Astrocyte (in vitro differentiated cells and primary cell): ENCODE results near the gene MZT1. TPM values are rescaled to one million over a fixed set of nuclear protein-coding genes. Genes with fewer than 3 reads are reported as not detected.

Experiments
- DNase-seq: peaks from one replicate; pipeline ENCODE4 v3.0.0-alpha.2; 2010; ENCODE audit warnings: low read depth
- FAIRE-seq: peaks from 2 replicates; lab custom pipeline; 2011; peaks lifted over from hg19 to GRCh38; lab: Jason Lieb, UNC
- H2AFZ ChIP-seq: 2 replicates; pipeline ENCODE4 v1.6.0; 2012; ENCODE audit warnings: low read depth, low read length, inconsistent platforms
- H3K27ac ChIP-seq: 2 replicates; pipeline ENCODE4 v1.5.1; 2011; ENCODE audit warnings: low read depth, low read length, inconsistent platforms
- H3K27me3 ChIP-seq: 2 replicates; pipeline ENCODE4 v1.6.0; 2011; ENCODE audit warnings: low read length, inconsistent platforms; ENCODE audit not compliant: insufficient read depth
- H3K36me3 ChIP-seq: 2 replicates; pipeline ENCODE4 v1.5.1; 2011; ENCODE audit warnings: low read length, inconsistent platforms; ENCODE audit not compliant: insufficient read depth
- H3K4me1 ChIP-seq: 2 replicates; pipeline ENCODE4 v1.5.1; 2011; ENCODE audit warnings: low read length, inconsistent platforms; ENCODE audit not compliant: insufficient read depth
- H3K4me2 ChIP-seq: 2 replicates; pipeline ENCODE4 v1.6.0; 2012; ENCODE audit warnings: low read length, inconsistent platforms
- H3K4me3 ChIP-seq: 2 replicates; pipeline ENCODE4 v1.5.1; 2011; ENCODE audit warnings: low read depth, mild to moderate bottlenecking, low read length, inconsistent platforms; ENCODE audit not compliant: insufficient read depth
- H3K79me2 ChIP-seq: 2 replicates; pipeline ENCODE4 v1.6.0; 2012; ENCODE audit warnings: mild to moderate bottlenecking, low read length, inconsistent platforms; ENCODE audit not compliant: insufficient read depth
- H3K9ac ChIP-seq: 2 replicates; pipeline ENCODE4 v1.6.0; 2012; ENCODE audit warnings: mild to moderate bottlenecking, low read length, inconsistent platforms
- H3K9me3 ChIP-seq: 2 replicates; pipeline ENCODE4 v1.5.1; 2012; ENCODE audit warnings: low read depth, mild to moderate bottlenecking, low read length, inconsistent platforms; ENCODE audit not compliant: insufficient read depth
- H4K20me1 ChIP-seq: 2 replicates; pipeline ENCODE4 v1.6.0; 2012; ENCODE audit warnings: low read length, inconsistent platforms; ENCODE audit not compliant: insufficient read depth
- H3K27ac Mint-ChIP-seq: one replicate; pipeline ENCODE4 v1.8.0; 2021; ENCODE audit warnings: mild to moderate bottlenecking, mixed read lengths; ENCODE audit not compliant: unreplicated experiment
- H3K27me3 Mint-ChIP-seq: one replicate; pipeline ENCODE4 v1.8.0; 2021; ENCODE audit warnings: low read depth, mixed read lengths; ENCODE audit not compliant: unreplicated experiment
- H3K36me3 Mint-ChIP-seq: one replicate; pipeline ENCODE4 v1.8.0; 2021; ENCODE audit warnings: low read depth, mixed read lengths; ENCODE audit not compliant: unreplicated experiment
- H3K4me1 Mint-ChIP-seq: one replicate; pipeline ENCODE4 v1.8.0; 2021; ENCODE audit warnings: low read depth, mixed read lengths; ENCODE audit not compliant: unreplicated experiment
- H3K4me3 Mint-ChIP-seq: one replicate; pipeline ENCODE4 v1.8.0; 2021; ENCODE audit warnings: mild to moderate bottlenecking, moderate library complexity, mixed read lengths; ENCODE audit not compliant: unreplicated experiment
- H3K9me3 Mint-ChIP-seq: one replicate; pipeline ENCODE4 v1.8.0; 2021; ENCODE audit warnings: mild to moderate bottlenecking, mixed read lengths; ENCODE audit not compliant: unreplicated experiment
- CTCF ChIP-seq: IDR thresholded peaks from 2 replicates; pipeline ENCODE4 v1.5.1; 2011; ENCODE audit warnings: low read depth, mild to moderate bottlenecking, inconsistent platforms, low read length, moderate library complexity; ENCODE audit not compliant: insufficient read depth
- EZH2 ChIP-seq: IDR thresholded peaks from 2 replicates; pipeline ENCODE4 v1.6.1; 2012; ENCODE audit warnings: mild to moderate bottlenecking, low read length, inconsistent platforms; ENCODE audit not compliant: insufficient read depth
- total RNA-seq: library from RNA; stranded (reverse); gene quantifications from 2 replicates; pipeline ENCODE4 v1.2.1, GENCODE V29; 2021

The MZT1 gene
- total RNA-seq, 1 donor from 2014 or later, result 13.5 TPM

GRCh38 chr13:72700509-72700908 lies 26.9 kb downstream of the MZT1 start:
- H3K4me1 ChIP-seq, result no peaks in the 10 kb centered on the region
- Mint-ChIP-seq H3K4me3 (no peak overlapping the region), H3K9me3 (peaks cover 1% of the 10 kb centered on the region), H3K27ac (no peak overlapping the region), H3K27me3 (no peaks in the 10 kb centered on the region), H3K4me1 (no peaks in the 10 kb centered on the region), H3K36me3 (peaks cover 1% of the 10 kb centered on the region)
- H2AFZ ChIP-seq, result no peak overlapping the region
- TF ChIP-seq CTCF, result no peak
- no peak for TF ChIP-seq EZH2
- no peaks in the 10 kb centered on the region for H3K9me3 ChIP-seq
- no peaks in the 10 kb centered on the region for H3K36me3 ChIP-seq
- no peak overlapping the region for H3K4me2 ChIP-seq
- no peaks in the 10 kb centered on the region for H3K79me2 ChIP-seq
- FAIRE-seq, result no peak
- no peak overlapping the region for H3K27ac ChIP-seq
- H3K4me3 ChIP-seq, result no peak overlapping the region
- H3K27me3 ChIP-seq, result no peaks in the 10 kb centered on the region
- no peaks in the 10 kb centered on the region for H4K20me1 ChIP-seq
- DNase-seq, result no peak
- H3K9ac ChIP-seq, result no peak overlapping the region

- FAIRE-seq, result no peak
- no peaks in the 10 kb centered on the region for H3K4me1 ChIP-seq
- H3K79me2 ChIP-seq, result no peaks in the 10 kb centered on the region
- H3K4me3 Mint-ChIP-seq, result no peak overlapping the region
- H2AFZ ChIP-seq, result no peak overlapping the region
- no peak overlapping the region for H3K4me2 ChIP-seq
- H3K9me3 ChIP-seq, result no peaks in the 10 kb centered on the region
- H3K27ac ChIP-seq, result no peak overlapping the region
- no peak overlapping the region for H3K4me3 ChIP-seq
- H3K4me1 Mint-ChIP-seq, result no peaks in the 10 kb centered on the region
- H3K36me3 ChIP-seq, result no peaks in the 10 kb centered on the region
- no peak overlapping the region for H3K9ac ChIP-seq
- no peaks in the 10 kb centered on the region for H3K27me3 Mint-ChIP-seq
- H3K36me3 Mint-ChIP-seq, result no peaks in the 10 kb centered on the region
- no peaks in the 10 kb centered on the region for H3K27me3 ChIP-seq
- no peak for TF ChIP-seq EZH2
- TF ChIP-seq CTCF, result no peak
- DNase-seq, result no peak
- peaks cover under 1% of the 10 kb centered on the region for H3K9me3 Mint-ChIP-seq
- H3K27ac Mint-ChIP-seq, result no peak overlapping the region
- H4K20me1 ChIP-seq, result no peaks in the 10 kb centered on the region
These were observed 29.3 kb downstream of the MZT1 start for GRCh38 chr13:72698164-72698563.

- Histone ChIP-seq H3K9me3 (peaks cover 2% of the 10 kb centered on the region), H3K4me2 (no peak overlapping the region), H3K9ac (no peak overlapping the region), H3K4me3 (no peak overlapping the region), H3K36me3 (no peaks in the 10 kb centered on the region), H2AFZ (no peak overlapping the region), H3K27ac (no peak overlapping the region), H3K4me1 (no peaks in the 10 kb centered on the region), H3K27me3 (no peaks in the 10 kb centered on the region), H4K20me1 (no peaks in the 10 kb centered on the region), H3K79me2 (no peaks in the 10 kb centered on the region)
- TF ChIP-seq CTCF (peak; percentile 30), EZH2 (no peak)
- Mint-ChIP-seq H3K4me3 (no peak overlapping the region), H3K27ac (no peak overlapping the region), H3K27me3 (no peaks in the 10 kb centered on the region), H3K4me1 (no peaks in the 10 kb centered on the region), H3K36me3 (no peaks in the 10 kb centered on the region), H3K9me3 (peaks cover 10% of the 10 kb centered on the region)
- no peak for FAIRE-seq
- peak; percentile 10 for DNase-seq
These were observed 30.9 kb downstream of the MZT1 start for GRCh38 chr13:72696579-72696978.
